OCI-LY1 (cell line): ENCODE results near the gene ACSM4.

Source experiments
- EZH2 ChIP-seq: fragments of 200-600 bp; sonication (generic), shearing (Covaris generic); IDR thresholded peaks from 2 replicates; pipeline ENCODE4 v1.8.0; 2017; ENCODE audit warnings: borderline replicate concordance, mixed run types, mild to moderate bottlenecking, antibody characterized with exemption, low read length, moderate library complexity, mixed read lengths
- TF ChIP-seq, protein P1 (sequence below): fragments of 200-600 bp; sonication (generic), shearing (Covaris generic); IDR thresholded peaks from 2 replicates; pipeline ENCODE4 v1.5.1; 2017; ENCODE audit warnings: mild to moderate bottlenecking, antibody characterized with exemption, low read length, moderate library complexity, mixed read lengths

DNA sequence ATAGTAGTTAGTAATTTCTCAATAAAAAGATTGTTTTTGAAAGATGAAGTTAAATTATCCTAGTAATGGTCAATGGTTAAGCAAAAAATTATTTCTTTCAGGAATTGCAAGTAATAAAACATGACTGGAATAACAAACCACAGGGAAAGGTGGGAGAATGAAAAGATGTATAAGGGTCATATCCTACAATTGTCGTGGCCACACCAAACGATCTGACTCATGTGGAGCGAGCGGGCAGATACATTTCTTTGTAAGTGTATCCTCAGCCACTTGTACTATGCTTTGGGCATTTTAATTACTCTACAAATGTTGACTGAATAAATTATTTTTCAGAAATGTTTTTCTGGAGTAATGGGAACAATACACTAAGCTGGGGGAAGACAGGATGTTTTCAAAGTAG lies 45.5 kb downstream of the ACSM4 start:
- TF ChIP-seq, protein P1, sequence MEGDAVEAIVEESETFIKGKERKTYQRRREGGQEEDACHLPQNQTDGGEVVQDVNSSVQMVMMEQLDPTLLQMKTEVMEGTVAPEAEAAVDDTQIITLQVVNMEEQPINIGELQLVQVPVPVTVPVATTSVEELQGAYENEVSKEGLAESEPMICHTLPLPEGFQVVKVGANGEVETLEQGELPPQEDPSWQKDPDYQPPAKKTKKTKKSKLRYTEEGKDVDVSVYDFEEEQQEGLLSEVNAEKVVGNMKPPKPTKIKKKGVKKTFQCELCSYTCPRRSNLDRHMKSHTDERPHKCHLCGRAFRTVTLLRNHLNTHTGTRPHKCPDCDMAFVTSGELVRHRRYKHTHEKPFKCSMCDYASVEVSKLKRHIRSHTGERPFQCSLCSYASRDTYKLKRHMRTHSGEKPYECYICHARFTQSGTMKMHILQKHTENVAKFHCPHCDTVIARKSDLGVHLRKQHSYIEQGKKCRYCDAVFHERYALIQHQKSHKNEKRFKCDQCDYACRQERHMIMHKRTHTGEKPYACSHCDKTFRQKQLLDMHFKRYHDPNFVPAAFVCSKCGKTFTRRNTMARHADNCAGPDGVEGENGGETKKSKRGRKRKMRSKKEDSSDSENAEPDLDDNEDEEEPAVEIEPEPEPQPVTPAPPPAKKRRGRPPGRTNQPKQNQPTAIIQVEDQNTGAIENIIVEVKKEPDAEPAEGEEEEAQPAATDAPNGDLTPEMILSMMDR, result no peak
- no peak for TF ChIP-seq EZH2
